ENCODE measurements around the gene ADARB2.

The ADARB2 gene

GRCh38 chr10:1204434-1205326, 532.6 kb downstream of the ADARB2 start:
- no peak for DNase-seq (ENCODE audit: extremely low read depth, low read depth)
- TF ChIP-seq CTCF (IDR thresholded peaks at IDR 0.05; ENCODE audit: low read depth, low read length): no peak

- no peak for TF ChIP-seq CTCF (IDR thresholded peaks at IDR 0.05; ENCODE audit: low read depth, low read length)
- DNase-seq (ENCODE audit: extremely low read depth, low read depth): no peak
Measured at GRCh38 chr10:1203704-1204103, 533.6 kb downstream of the ADARB2 start.

GRCh38 chr10:1203216-1203615, 534.1 kb downstream of the ADARB2 start:
- TF ChIP-seq CTCF (IDR thresholded peaks at IDR 0.05; ENCODE audit: low read depth, low read length): no peak

GRCh38 chr10:1202343-1202742, 535.0 kb downstream of the ADARB2 start:
- TF ChIP-seq CTCF (IDR thresholded peaks at IDR 0.05; ENCODE audit: low read depth, low read length): no peak
- no peak for DNase-seq (ENCODE audit: extremely low read depth, low read depth)

More at GRCh38 chr10:1203216-1203615, 534.1 kb downstream of the ADARB2 start:
- DNase-seq (ENCODE audit: extremely low read depth, low read depth): no peak

GRCh38 chr10:1200866-1201807, 536.2 kb downstream of the ADARB2 start:
- DNase-seq (ENCODE audit: extremely low read depth, low read depth): no peak
- TF ChIP-seq CTCF (IDR thresholded peaks at IDR 0.05; ENCODE audit: low read depth, low read length): no peak

- DNase-seq (ENCODE audit: extremely low read depth, low read depth): no peak
- no peak for TF ChIP-seq CTCF (IDR thresholded peaks at IDR 0.05; ENCODE audit: low read depth, low read length)
Measured at GRCh38 chr10:1199897-1200721, 537.2 kb downstream of the ADARB2 start.
